A549 (cell line): ENCODE data around the gene SLC30A3. TPM values are rescaled to one million over a fixed set of nuclear protein-coding genes. Genes with fewer than 3 reads are reported as not detected.
A peak's percentile ranks its signal among the peaks of the same experiment; 100 is the strongest.

Experiments used
- ATAC-seq, 2 experiments: fragments of 200-7000 bp in 1 of 2; fragments of >200 bp in 1 of 2; cut with Nextera tagmentation in 1 of 2; cut with Tn5 transposase in 1 of 2; 3 replicates each; pipeline versions ENCODE4 v1.8.0 to v1.9.1; 2018 to 2020; ENCODE audit warnings: mild to moderate bottlenecking in 1 of 2, moderate library complexity in 1 of 2
- CTCF ChIA-PET: fragments of 300-600 bp; sonication (Branson Sonifier 250); formaldehyde crosslinking; extraction: SDS; loops from one replicate; lab custom pipeline; 2021; ENCODE audit warnings: antibody characterized with exemption, inconsistent platforms; lab: Yijun Ruan, JAX
- POLR2A ChIA-PET: fragments of 350-600 bp; formaldehyde crosslinking; extraction: SDS; loops from one replicate; lab custom pipeline; 2021; ENCODE audit warnings: antibody characterized with exemption, inconsistent platforms; lab: Yijun Ruan, JAX
- DNase-seq, 2 experiments: peaks; one replicate each; pipeline versions ENCODE4 v3.0.0 to v3.0.0-alpha.2; 2011 to 2016; ENCODE audit warnings: low read depth in 1 of 2, low spot score in 1 of 2
- FAIRE-seq: peaks from 2 replicates; lab custom pipeline; 2011; peaks lifted over from hg19 to GRCh38; lab: Jason Lieb, UNC
- H3K27ac ChIP-seq, 2 experiments: fragments of >200 bp; sonication (Bioruptor Twin); formaldehyde crosslinking; 3 replicates each; pipeline ENCODE4 v1.5.1; 2016 to 2017
- H3K4me1 ChIP-seq: fragments of >200 bp; sonication (Bioruptor Twin); formaldehyde crosslinking; 3 replicates; pipeline ENCODE4 v1.6.1; 2016
- H3K4me2 ChIP-seq: fragments of >200 bp; sonication (Bioruptor Twin); formaldehyde crosslinking; 3 replicates; pipeline ENCODE4 v1.6.1; 2016
- H3K4me3 ChIP-seq: fragments of >200 bp; sonication (Bioruptor Twin); formaldehyde crosslinking; 3 replicates; pipeline ENCODE4 v1.5.1; 2016
- H3K9me3 ChIP-seq: fragments of >200 bp; sonication (Bioruptor Twin); formaldehyde crosslinking; 3 replicates; pipeline ENCODE4 v1.6.1; 2016
- ATOH8 ChIP-seq: fragments of 250-450 bp; sonication (Bioruptor Pico); IDR thresholded peaks from 2 replicates; pipeline ENCODE4 v1.5.0; 2020; ENCODE audit warnings: low read depth, mild to moderate bottlenecking, moderate library complexity
- BCL3 ChIP-seq: fragments of >200 bp; sonication (Bioruptor Twin); formaldehyde crosslinking; IDR thresholded peaks from 3 replicates; pipeline ENCODE4 v1.6.1; 2016
- CBX2 ChIP-seq: fragments of 200-600 bp; sonication (generic); IDR thresholded peaks from 2 replicates; pipeline ENCODE4 v1.6.1; 2016; ENCODE audit warnings: low read depth, mild to moderate bottlenecking, borderline replicate concordance
- CEBPB ChIP-seq, 2 experiments: fragments of >200 bp in 1 of 2; sonication (Bioruptor Twin) in 1 of 2; formaldehyde crosslinking in 1 of 2; IDR thresholded peaks; 2 replicates each; pipeline ENCODE4 v1.6.1; 2012 to 2016
- CHD2 ChIP-seq: fragments of 150-350 bp; IDR thresholded peaks from 2 replicates; pipeline ENCODE4 v1.6.1; 2014; ENCODE audit warnings: low read length; ENCODE audit not compliant: partially characterized antibody
- CTCF ChIP-seq: fragments of >200 bp; sonication (Bioruptor Twin); formaldehyde crosslinking; IDR thresholded peaks from 3 replicates; pipeline ENCODE4 v1.5.1; 2016
- E2F6 ChIP-seq: IDR thresholded peaks from 2 replicates; pipeline ENCODE4 v1.6.1; 2012; ENCODE audit warnings: low read depth, borderline replicate concordance
- EHMT2 ChIP-seq: fragments of 200-600 bp; sonication (generic); IDR thresholded peaks from 2 replicates; pipeline ENCODE4 v1.6.1; 2016; ENCODE audit warnings: antibody characterized with exemption, low read depth, mild to moderate bottlenecking, moderate library complexity
- FOSL2 ChIP-seq, 2 experiments: fragments of 450-650 bp in 1 of 2; fragments of >200 bp in 1 of 2; sonication (Bioruptor Twin) in 1 of 2; formaldehyde crosslinking; IDR thresholded peaks; 2 replicates each; pipeline versions ENCODE4 v1.5.0 to v1.6.1; 2016 to 2020; ENCODE audit warnings: mild to moderate bottlenecking in 1 of 2, moderate library complexity in 1 of 2
- FOXS1 ChIP-seq: fragments of 250-450 bp; sonication (Bioruptor Pico); IDR thresholded peaks from 2 replicates; pipeline ENCODE4 v1.5.0; 2020; ENCODE audit warnings: mild to moderate bottlenecking, moderate library complexity
- HOXA7 ChIP-seq: fragments of 250-450 bp; sonication (Bioruptor Pico); IDR thresholded peaks from 2 replicates; pipeline ENCODE4 v1.5.0; 2020; ENCODE audit warnings: mild to moderate bottlenecking, moderate library complexity
- HOXB13 ChIP-seq: fragments of 250-450 bp; sonication (Bioruptor Pico); IDR thresholded peaks from 2 replicates; pipeline ENCODE4 v1.5.0; 2020; ENCODE audit warnings: low read depth, mild to moderate bottlenecking, moderate library complexity
- JUN ChIP-seq, 2 experiments: fragments of >200 bp; sonication (Bioruptor Twin); formaldehyde crosslinking; IDR thresholded peaks; 2 replicates in 1 of 2; 3 replicates in 1 of 2; pipeline ENCODE4 v1.6.1; 2016 to 2017
- JUNB ChIP-seq: fragments of >200 bp; sonication (Bioruptor Twin); formaldehyde crosslinking; IDR thresholded peaks from 2 replicates; pipeline ENCODE4 v1.6.1; 2016
- MAX ChIP-seq: IDR thresholded peaks from 2 replicates; pipeline ENCODE4 v1.6.1; 2012
- MAZ ChIP-seq: fragments of 150-350 bp; IDR thresholded peaks from 2 replicates; pipeline ENCODE4 v1.6.1; 2014; ENCODE audit warnings: antibody characterized with exemption, low read depth, low read length, borderline replicate concordance
- NFE2L2 ChIP-seq: fragments of 150-350 bp; conservative IDR thresholded peaks from 2 replicates; pipeline ENCODE4 v1.6.1; 2014; ENCODE audit warnings: low read length
- NPAS2 ChIP-seq: fragments of 250-450 bp; sonication (Bioruptor Pico); IDR thresholded peaks from 2 replicates; pipeline ENCODE4 v1.8.0; 2022; ENCODE audit warnings: mild to moderate bottlenecking, moderate library complexity, borderline replicate concordance
- POLR2A ChIP-seq: IDR thresholded peaks from 2 replicates; pipeline ENCODE4 v1.6.1; 2012; ENCODE audit warnings: mild to moderate bottlenecking, low read length
- RAD21 ChIP-seq, 2 experiments: fragments of >200 bp in 1 of 2; sonication (Bioruptor Twin) in 1 of 2; formaldehyde crosslinking in 1 of 2; IDR thresholded peaks in 1 of 2; conservative IDR thresholded peaks in 1 of 2; 2 replicates in 1 of 2; 3 replicates in 1 of 2; pipeline ENCODE4 v1.6.1; 2012 to 2018; ENCODE audit warnings: inconsistent platforms in 1 of 2
- RCOR1 ChIP-seq: fragments of 150-350 bp; IDR thresholded peaks from 2 replicates; pipeline ENCODE4 v1.6.1; 2014; ENCODE audit warnings: antibody characterized with exemption, low read length, low read depth
- REST ChIP-seq: fragments of 200-600 bp; sonication (generic); IDR thresholded peaks from 2 replicates; pipeline ENCODE4 v1.6.1; 2016; ENCODE audit warnings: antibody characterized with exemption, mild to moderate bottlenecking, moderate library complexity
- RFX5 ChIP-seq: fragments of 450-650 bp; IDR thresholded peaks from 2 replicates; pipeline ENCODE4 v1.7.1; 2014; ENCODE audit warnings: antibody characterized with exemption, mild to moderate bottlenecking, moderate library complexity
- RNF2 ChIP-seq: fragments of 200-600 bp; sonication (generic); IDR thresholded peaks from 2 replicates; pipeline ENCODE4 v1.6.1; 2016; ENCODE audit warnings: low read depth, mild to moderate bottlenecking, antibody characterized with exemption, moderate library complexity, borderline replicate concordance
- SMC3 ChIP-seq: fragments of >200 bp; sonication (Bioruptor Twin); formaldehyde crosslinking; IDR thresholded peaks from 3 replicates; pipeline ENCODE4 v1.6.1; 2018; ENCODE audit warnings: inconsistent platforms
- TFCP2L1 ChIP-seq: fragments of 250-450 bp; sonication (Bioruptor Pico); IDR thresholded peaks from 2 replicates; pipeline ENCODE4 v1.5.0; 2021; ENCODE audit warnings: mild to moderate bottlenecking
- ZNF302 ChIP-seq: fragments of 250-450 bp; sonication (Bioruptor Pico); IDR thresholded peaks from 2 replicates; pipeline ENCODE4 v1.9.0; 2021; ENCODE audit warnings: inconsistent platforms, mild to moderate bottlenecking, moderate library complexity
- ZSCAN20 ChIP-seq: fragments of 250-450 bp; sonication (Bioruptor Pico); IDR thresholded peaks from 2 replicates; pipeline ENCODE4 v1.8.0; 2022; ENCODE audit warnings: mild to moderate bottlenecking, moderate library complexity
- WGBS: methylation state at CpG from one replicate; pipeline ENCODE4 v1.1.6; 2017; ENCODE audit errors: missing lambda C conversion rate; 5-methylcytosine and 5-hydroxymethylcytosine counted together
- polyA plus RNA-seq, 4 experiments: library from polyadenylated mRNA; depleted of rRNA in 3 of 4; stranded (reverse); fragments of >200 nt; fragmentation: RNase III in 1 of 4; extraction: RNeasy Plus Mini Kit Qiagen cat#74134 plus additional on column Dnase treatment in 1 of 4; gene quantifications; 2 replicates in 3 of 4; 3 replicates in 1 of 4; pipeline ENCODE4 v1.2.3, GENCODE V29; 2011 to 2017

Gene SLC30A3
- polyA plus RNA-seq, 2 of the 4 experiments (the other 2 are of a cell fraction) = 0.90 to 1.9 TPM

- Histone ChIP-seq H3K4me3 (no peak overlapping the region), H3K4me1 (no peaks in the 10 kb centered on the region), H3K9me3 (no peaks in the 10 kb centered on the region), H3K27ac (no peak overlapping the region), H3K4me2 (no peak overlapping the region)
- ChIA-PET POLR2A (no interaction called here), CTCF (interaction anchor here (0.6 to 14.1 kb wide), 12 partner anchors 7 to 309 kb away, joined by 3 to 302 read pairs (median 4); partner anchors contain the start of genes DNAJC5G, SLC30A3 and TRIM54)
- TF ChIP-seq EHMT2 = no peak
- TF ChIP-seq RFX5 = no peak
- no peak for TF ChIP-seq ZSCAN20 (CRISPR knock-in tag)
- no peak for TF ChIP-seq JUN (IDR thresholded peaks at IDR 0.05)
- no peak for TF ChIP-seq NPAS2 (CRISPR knock-in tag)
- no peak for TF ChIP-seq E2F6
- no peak for TF ChIP-seq ZNF302 (CRISPR knock-in tag)
- TF ChIP-seq HOXA7 (CRISPR knock-in tag) = no peak
- no peak for TF ChIP-seq ATOH8
- no peak for TF ChIP-seq REST
- TF ChIP-seq SMC3 = no peak
- no peak for TF ChIP-seq CTCF
- no peak for TF ChIP-seq MAZ
- no peak for TF ChIP-seq RCOR1
- TF ChIP-seq NFE2L2 = no peak
- peak in 1 of 2 experiments; percentile 10; a peak in 1 of 6 replicates for ATAC-seq
- DNase-seq = no peak
- WGBS = 63% methylated on average over 2 of the region's 2 CpGs
- no peak for FAIRE-seq
Measured at GRCh38 chr2:27270670-27271069, 7.8 kb upstream of the SLC30A3 start.

- FAIRE-seq = no peak
- H3K9me3 ChIP-seq = no peaks in the 10 kb centered on the region
- WGBS = 58% methylated on average over 3 of the region's 3 CpGs
- ChIA-PET POLR2A (no interaction called here), CTCF (interaction anchor here (0.6 to 14.1 kb wide), 12 partner anchors 10 to 308 kb away, joined by 3 to 302 read pairs (median 4); partner anchors contain the start of genes DNAJC5G and TRIM54)
- no peak overlapping the region for H3K4me3 ChIP-seq
- H3K4me1 ChIP-seq = no peaks in the 10 kb centered on the region
- no peak overlapping the region for H3K27ac ChIP-seq
- H3K4me2 ChIP-seq = no peak overlapping the region
- TF ChIP-seq HOXB13 (CRISPR knock-in tag) (no peak), JUNB (no peak), ZSCAN20 (CRISPR knock-in tag) (no peak), POLR2A (no peak), FOSL2 (IDR thresholded peaks at IDR 0.05) (no peak), FOSL2 (CRISPR knock-in tag; IDR thresholded peaks at IDR 0.05) (no peak), RFX5 (no peak), CHD2 (no peak), RAD21 (conservative IDR thresholded peaks at IDR 0.05 in 1 of 2, IDR thresholded peaks at IDR 0.05 in 1 of 2) (no peak), CEBPB (IDR thresholded peaks at IDR 0.05) (no peak), BCL3 (no peak), RCOR1 (no peak), MAX (no peak), ATOH8 (no peak), JUN (IDR thresholded peaks at IDR 0.05) (no peak), RNF2 (no peak), FOXS1 (no peak), CBX2 (no peak), TFCP2L1 (CRISPR knock-in tag) (no peak)
- no peak for DNase-seq
- ATAC-seq = no peak
Measured at GRCh38 chr2:27270131-27270530, 7.3 kb upstream of the SLC30A3 start.
